BLaER1 treated with 17β-estradiol and CSF1 and Interleukin-3, amounts not matched to agents 10 nM and 100 nM (cell line): ENCODE measurements around the gene HDGF.

Experiments
- H3K27ac ChIP-seq, 11 experiments: shearing (Covaris generic); formaldehyde crosslinking; 2 replicates each; pipeline ENCODE4 v1.8.1; 2022
- H3K27me3 ChIP-seq, 11 experiments: shearing (Covaris generic); formaldehyde crosslinking; 2 replicates each; pipeline ENCODE4 v1.8.1; 2022
- H3K36me3 ChIP-seq, 11 experiments: shearing (Covaris generic); formaldehyde crosslinking; 2 replicates each; pipeline ENCODE4 v1.8.1; 2022
- H3K4me1 ChIP-seq, 10 experiments: shearing (Covaris generic); formaldehyde crosslinking; 2 replicates each; pipeline ENCODE4 v1.8.1; 2022
- H3K4me2 ChIP-seq, 11 experiments: shearing (Covaris generic); formaldehyde crosslinking; 2 replicates each; pipeline ENCODE4 v1.8.1; 2022
- H3K4me3 ChIP-seq, 10 experiments: shearing (Covaris generic); formaldehyde crosslinking; 2 replicates each; pipeline ENCODE4 v1.8.1; 2022
- H3K9ac ChIP-seq, 11 experiments: shearing (Covaris generic); formaldehyde crosslinking; 2 replicates each; pipeline ENCODE4 v1.8.1; 2022
- H3K9me3 ChIP-seq, 11 experiments: shearing (Covaris generic); formaldehyde crosslinking; replicated peaks in 1 of 11; 2 replicates each; pipeline ENCODE4 v1.8.1; 2022
- H4K20me1 ChIP-seq, 11 experiments: shearing (Covaris generic); formaldehyde crosslinking; 2 replicates each; pipeline ENCODE4 v1.8.1; 2022
- Cebpa-rat ChIP-seq, 11 experiments: shearing (Covaris generic); IDR thresholded peaks; 2 replicates each; pipeline ENCODE4 v1.8.1; 2022

HDGF gene

GRCh38 chr1:156750711-156751450, 594 bp downstream of the HDGF start:
- Histone ChIP-seq H3K36me3 (peaks cover 0 to 29% (median 15%) of the 10 kb centered on the region in 11 experiments; a peak in 15 of 22 replicates), H3K4me2 (peak overlapping the region; percentile 90 to 100 (median 100)), H3K27me3 (no peaks in the 10 kb centered on the region), H4K20me1 (peaks cover 0 to 29% (median 11%) of the 10 kb centered on the region in 11 experiments; a peak in 18 of 22 replicates), H3K9me3 (no peaks in the 10 kb centered on the region), H3K9ac (peak overlapping the region; percentile 95 to 100 (median 99)), H3K27ac (peak overlapping the region; percentile 93 to 100 (median 99)), H3K4me1 (peaks cover 55 to 66% (median 60%) of the 10 kb centered on the region in 10 experiments), H3K4me3 (peak overlapping the region; percentile 87 to 99 (median 98))
- peak in 4 of 11 experiments; percentile 17 to 66 (median 45); a peak in 4 of 22 replicates for TF ChIP-seq Cebpa-rat (IDR thresholded peaks at IDR 0.05)

GRCh38 chr1:156750191-156750672, 1.2 kb downstream of the HDGF start:
- no peaks in the 10 kb centered on the region for H3K9me3 ChIP-seq
- H3K9ac ChIP-seq: peak overlapping the region; percentile 95 to 100 (median 99)
- peak in 1 of 11 experiments; percentile 70; a peak in 2 of 22 replicates for TF ChIP-seq Cebpa-rat (IDR thresholded peaks at IDR 0.05)
- H4K20me1 ChIP-seq: peaks cover 0 to 35% (median 18%) of the 10 kb centered on the region in 11 experiments; a peak in 18 of 22 replicates
- H3K27ac ChIP-seq: peak overlapping the region; percentile 93 to 100 (median 99)
- H3K4me2 ChIP-seq: peak overlapping the region; percentile 90 to 100 (median 100)
- H3K4me3 ChIP-seq: peak overlapping the region; percentile 87 to 99 (median 98)
- H3K4me1 ChIP-seq: peaks cover 59 to 68% (median 61%) of the 10 kb centered on the region in 10 experiments
- peaks cover 2 to 35% (median 21%) of the 10 kb centered on the region in 11 experiments; a peak in 21 of 22 replicates for H3K36me3 ChIP-seq
- no peaks in the 10 kb centered on the region for H3K27me3 ChIP-seq

- H3K27me3 ChIP-seq: no peaks in the 10 kb centered on the region
- peaks cover 8 to 42% (median 28%) of the 10 kb centered on the region in 11 experiments for H3K36me3 ChIP-seq
- H3K27ac ChIP-seq: peak overlapping the region; percentile 93 to 100 (median 99)
- peak overlapping the region; percentile 90 to 100 (median 100) for H3K4me2 ChIP-seq
- no peaks in the 10 kb centered on the region for H3K9me3 ChIP-seq
- peak overlapping the region; percentile 87 to 99 (median 98) for H3K4me3 ChIP-seq
- peaks cover 0 to 42% (median 24%) of the 10 kb centered on the region in 11 experiments; a peak in 18 of 22 replicates for H4K20me1 ChIP-seq
- no peak for TF ChIP-seq Cebpa-rat (IDR thresholded peaks at IDR 0.05)
- H3K9ac ChIP-seq: peak overlapping the region; percentile 95 to 100 (median 99)
- H3K4me1 ChIP-seq: peaks cover 58 to 70% (median 61%) of the 10 kb centered on the region in 10 experiments
These were observed 1.9 kb downstream of the HDGF start for GRCh38 chr1:156749419-156750118.

GRCh38 chr1:156748670-156749418, 2.6 kb downstream of the HDGF start:
- Histone ChIP-seq H3K27me3 (no peaks in the 10 kb centered on the region), H3K9ac (peak overlapping the region; percentile 95 to 100 (median 99)), H3K4me1 (peaks cover 51 to 68% (median 59%) of the 10 kb centered on the region in 10 experiments), H3K9me3 (no peaks in the 10 kb centered on the region), H3K4me3 (peak overlapping the region; percentile 87 to 99 (median 98)), H4K20me1 (peaks cover 0 to 48% (median 27%) of the 10 kb centered on the region in 11 experiments; a peak in 18 of 22 replicates), H3K4me2 (peak overlapping the region; percentile 90 to 100 (median 100)), H3K36me3 (peaks cover 12 to 46% (median 32%) of the 10 kb centered on the region in 11 experiments), H3K27ac (peak overlapping the region; percentile 93 to 100 (median 99))
- TF ChIP-seq Cebpa-rat (IDR thresholded peaks at IDR 0.05): no peak; a peak in 1 of 22 replicates

GRCh38 chr1:156747742-156748669, 3.5 kb downstream of the HDGF start:
- H3K4me2 ChIP-seq: peak overlapping the region; percentile 90 to 100 (median 100)
- peaks cover 0 to 55% (median 35%) of the 10 kb centered on the region in 11 experiments; a peak in 18 of 22 replicates for H4K20me1 ChIP-seq
- peak overlapping the region; percentile 87 to 99 (median 98) for H3K4me3 ChIP-seq
- H3K9me3 ChIP-seq: no peaks in the 10 kb centered on the region
- peak overlapping the region; percentile 95 to 100 (median 99) for H3K9ac ChIP-seq
- H3K27me3 ChIP-seq: no peaks in the 10 kb centered on the region
- peaks cover 43 to 68% (median 59%) of the 10 kb centered on the region in 10 experiments for H3K4me1 ChIP-seq
- H3K36me3 ChIP-seq: peaks cover 21 to 54% (median 41%) of the 10 kb centered on the region in 11 experiments
- peak overlapping the region; percentile 93 to 100 (median 99) for H3K27ac ChIP-seq
- TF ChIP-seq Cebpa-rat (IDR thresholded peaks at IDR 0.05): no peak

GRCh38 chr1:156746728-156747631, 4.5 kb downstream of the HDGF start:
- Histone ChIP-seq H3K4me2 (peak overlapping the region; percentile 90 to 100 (median 100)), H3K9me3 (no peaks in the 10 kb centered on the region), H4K20me1 (peaks cover 0 to 58% (median 35%) of the 10 kb centered on the region in 11 experiments; a peak in 18 of 22 replicates), H3K4me1 (peaks cover 38 to 72% (median 61%) of the 10 kb centered on the region in 10 experiments), H3K4me3 (peak overlapping the region; percentile 87 to 99 (median 98)), H3K27ac (peak overlapping the region; percentile 93 to 100 (median 99)), H3K27me3 (no peaks in the 10 kb centered on the region), H3K36me3 (peaks cover 31 to 65% (median 51%) of the 10 kb centered on the region in 11 experiments), H3K9ac (peak overlapping the region; percentile 95 to 100 (median 99))
- TF ChIP-seq Cebpa-rat (IDR thresholded peaks at IDR 0.05): no peak
